NCI-H69 (cell line): ENCODE data around the gene DNAH9.

Experiments
- DNase-seq: peaks from one replicate; lab custom pipeline; 2025; lab: John Stamatoyannopoulos, UW

The DNAH9 gene

GRCh38 chr17:11610999-11611566 is 12.8 kb downstream of the DNAH9 start:
- DNase-seq = no peak

- DNase-seq = no peak
These were observed 14.7 kb downstream of the DNAH9 start for GRCh38 chr17:11612956-11613355.

- DNase-seq = no peak
These were observed 20.7 kb downstream of the DNAH9 start for GRCh38 chr17:11618861-11619566.

- no peak for DNase-seq
These were observed 24.2 kb downstream of the DNAH9 start for GRCh38 chr17:11622492-11622891.

GRCh38 chr17:11624976-11625375 is 26.7 kb downstream of the DNAH9 start:
- DNase-seq = no peak

GRCh38 chr17:11625878-11626277 is 27.6 kb downstream of the DNAH9 start:
- DNase-seq = no peak

GRCh38 chr17:11627301-11627940 is 29.2 kb downstream of the DNAH9 start:
- DNase-seq = no peak

GRCh38 chr17:11628374-11628773 is 30.1 kb downstream of the DNAH9 start:
- no peak for DNase-seq

GRCh38 chr17:11628831-11629230 is 30.6 kb downstream of the DNAH9 start:
- no peak for DNase-seq

- DNase-seq = no peak
These were observed 38.5 kb downstream of the DNAH9 start for GRCh38 chr17:11636771-11637170.

GRCh38 chr17:11637796-11638195 is 39.5 kb downstream of the DNAH9 start:
- DNase-seq = no peak

GRCh38 chr17:11638700-11639265 is 40.5 kb downstream of the DNAH9 start:
- DNase-seq = no peak

- no peak for DNase-seq
These were observed 41.6 kb downstream of the DNAH9 start for GRCh38 chr17:11639736-11640462.

GRCh38 chr17:11640463-11640814 is 42.2 kb downstream of the DNAH9 start:
- no peak for DNase-seq

- DNase-seq = no peak
These were observed 43.4 kb downstream of the DNAH9 start for GRCh38 chr17:11641521-11642275.

GRCh38 chr17:11642655-11643054 is 44.4 kb downstream of the DNAH9 start:
- DNase-seq = no peak

- DNase-seq = no peak
These were observed 45.6 kb downstream of the DNAH9 start for GRCh38 chr17:11643851-11644250.

- DNase-seq = peak; percentile 49
These were observed 46.3 kb downstream of the DNAH9 start for GRCh38 chr17:11644265-11645212.

GRCh38 chr17:11645426-11645825 is 47.2 kb downstream of the DNAH9 start:
- DNase-seq = no peak

GRCh38 chr17:11651089-11651488 is 52.8 kb downstream of the DNAH9 start:
- DNase-seq = no peak

GRCh38 chr17:11668618-11669017 is 70.3 kb downstream of the DNAH9 start:
- DNase-seq = no peak
